ENCODE results near the gene VEPH1. TPM values are rescaled to one million over a fixed set of nuclear protein-coding genes. Genes with fewer than 3 reads are reported as not detected.

The VEPH1 gene
- total and polyA plus RNA-seq, 12 donors, result 0.07 to 0.85 (median 0.56) TPM; not detected in 5

DNA sequence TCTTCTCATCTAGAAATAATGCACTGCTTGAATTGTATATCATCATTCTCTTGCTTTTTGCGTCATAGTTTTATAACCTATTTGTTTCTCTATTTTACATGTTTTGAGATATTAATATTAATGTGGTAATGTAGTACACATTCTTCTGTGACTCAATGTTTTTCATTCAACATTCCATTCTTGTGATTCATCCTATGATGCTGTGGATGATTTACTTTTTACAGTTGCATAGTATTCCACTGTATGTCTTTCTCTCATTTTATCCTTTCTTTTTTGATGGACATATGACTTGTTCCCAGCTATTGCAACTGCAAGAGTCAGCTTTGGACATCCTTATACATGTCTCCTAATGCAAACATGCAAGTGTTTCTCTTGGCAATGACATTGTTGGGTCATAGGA lies 20.6 kb upstream of the VEPH1 start:
- intact Hi-C loops (cut with DNase I), result no loop called here
- TF ChIP-seq, protein P1, sequence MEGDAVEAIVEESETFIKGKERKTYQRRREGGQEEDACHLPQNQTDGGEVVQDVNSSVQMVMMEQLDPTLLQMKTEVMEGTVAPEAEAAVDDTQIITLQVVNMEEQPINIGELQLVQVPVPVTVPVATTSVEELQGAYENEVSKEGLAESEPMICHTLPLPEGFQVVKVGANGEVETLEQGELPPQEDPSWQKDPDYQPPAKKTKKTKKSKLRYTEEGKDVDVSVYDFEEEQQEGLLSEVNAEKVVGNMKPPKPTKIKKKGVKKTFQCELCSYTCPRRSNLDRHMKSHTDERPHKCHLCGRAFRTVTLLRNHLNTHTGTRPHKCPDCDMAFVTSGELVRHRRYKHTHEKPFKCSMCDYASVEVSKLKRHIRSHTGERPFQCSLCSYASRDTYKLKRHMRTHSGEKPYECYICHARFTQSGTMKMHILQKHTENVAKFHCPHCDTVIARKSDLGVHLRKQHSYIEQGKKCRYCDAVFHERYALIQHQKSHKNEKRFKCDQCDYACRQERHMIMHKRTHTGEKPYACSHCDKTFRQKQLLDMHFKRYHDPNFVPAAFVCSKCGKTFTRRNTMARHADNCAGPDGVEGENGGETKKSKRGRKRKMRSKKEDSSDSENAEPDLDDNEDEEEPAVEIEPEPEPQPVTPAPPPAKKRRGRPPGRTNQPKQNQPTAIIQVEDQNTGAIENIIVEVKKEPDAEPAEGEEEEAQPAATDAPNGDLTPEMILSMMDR (IDR thresholded peaks at IDR 0.05), result no peak
- H3K9me3 ChIP-seq, result peaks cover 0 to 12% (median 0%) of the 10 kb centered on the region in 11 donors
- no peaks in the 10 kb centered on the region for H3K4me1 ChIP-seq
- no peak overlapping the region for H3K27ac ChIP-seq
- ATAC-seq (no peak), DNase-seq (no peak)
- no peak overlapping the region for H3K4me3 ChIP-seq
- WGBS, 2 donors, result 90 to 100% methylated on average over 1 of the region's 1 CpG
- H3K36me3 ChIP-seq, result no peaks in the 10 kb centered on the region
- H3K27me3 ChIP-seq, result no peaks in the 10 kb centered on the region

DNA sequence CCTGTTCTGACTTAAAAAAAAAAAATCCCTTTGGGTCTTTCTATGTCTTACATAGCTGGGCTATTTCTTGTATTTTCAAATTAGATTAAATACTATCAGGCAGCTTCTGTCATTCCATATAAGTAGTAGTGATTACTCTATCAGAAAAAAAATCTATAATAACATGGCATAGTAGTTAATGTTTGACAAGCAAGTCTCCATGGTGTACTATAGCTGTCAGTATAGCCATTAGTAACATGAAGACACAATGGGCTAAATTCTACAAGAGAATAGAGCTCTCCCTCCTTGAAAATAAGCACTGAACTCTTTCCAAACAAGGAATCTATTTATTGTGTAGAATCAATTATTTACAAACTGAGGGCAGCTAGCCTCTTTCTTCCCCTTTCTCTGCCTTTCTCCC lies 19.4 kb upstream of the VEPH1 start:
- Histone ChIP-seq H3K4me1 (no peaks in the 10 kb centered on the region), H3K27me3 (no peaks in the 10 kb centered on the region), H3K4me3 (no peak overlapping the region), H3K27ac (no peak overlapping the region), H3K9me3 (peaks cover 0 to 19% (median 0%) of the 10 kb centered on the region in 11 donors), H3K36me3 (no peaks in the 10 kb centered on the region)
- ATAC-seq (no peak), DNase-seq (no peak)
- intact Hi-C loops (cut with DNase I), result no loop called here
- TF ChIP-seq, protein P1 (IDR thresholded peaks at IDR 0.05), result no peak

DNA sequence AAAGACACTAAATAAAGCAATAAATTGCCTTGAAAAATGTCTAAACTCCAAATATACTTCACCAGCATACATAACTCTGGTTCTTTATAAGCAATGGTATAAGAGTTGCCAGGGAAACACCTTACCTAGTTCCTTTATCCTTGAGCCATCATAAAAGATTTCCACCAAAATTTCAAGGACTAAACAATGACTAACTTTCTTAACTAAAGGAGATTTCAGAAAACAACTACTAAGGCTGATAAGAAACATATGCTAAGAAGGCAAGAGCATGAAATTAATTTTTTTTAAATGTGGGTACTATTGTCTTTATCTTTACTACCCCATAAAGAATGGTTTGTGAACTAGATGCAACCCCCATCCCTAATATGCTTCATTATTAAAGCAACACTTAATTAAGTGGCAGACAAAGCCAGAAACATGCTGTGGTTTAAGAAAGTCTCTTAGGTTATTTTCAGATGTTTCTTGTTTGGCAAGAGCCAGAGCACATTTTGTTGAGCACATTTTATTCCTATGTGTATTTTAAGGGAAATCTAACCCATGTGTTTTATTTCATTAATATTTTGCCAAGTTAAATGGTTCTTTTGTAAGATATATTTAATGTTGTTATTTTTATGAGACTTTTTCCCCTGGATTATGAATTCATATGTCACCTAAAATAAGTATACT lies 17.4 kb upstream of the VEPH1 start:
- intact Hi-C loops (cut with DNase I), result no loop called here
- no peaks in the 10 kb centered on the region for H3K4me1 ChIP-seq
- H3K9me3 ChIP-seq, result peaks cover 0 to 19% (median 0%) of the 10 kb centered on the region in 11 donors
- H3K36me3 ChIP-seq, result no peaks in the 10 kb centered on the region
- peak in 6 of 8 donors; percentile 27 to 82 (median 51) for ATAC-seq
- no peak overlapping the region for H3K4me3 ChIP-seq
- DNase-seq, result no peak
- TF ChIP-seq, protein P1 (IDR thresholded peaks at IDR 0.05), result no peak
- no peaks in the 10 kb centered on the region for H3K27me3 ChIP-seq
- peak overlapping the region in 5 of 10 donors; percentile 1 to 62 (median 28) for H3K27ac ChIP-seq

DNA sequence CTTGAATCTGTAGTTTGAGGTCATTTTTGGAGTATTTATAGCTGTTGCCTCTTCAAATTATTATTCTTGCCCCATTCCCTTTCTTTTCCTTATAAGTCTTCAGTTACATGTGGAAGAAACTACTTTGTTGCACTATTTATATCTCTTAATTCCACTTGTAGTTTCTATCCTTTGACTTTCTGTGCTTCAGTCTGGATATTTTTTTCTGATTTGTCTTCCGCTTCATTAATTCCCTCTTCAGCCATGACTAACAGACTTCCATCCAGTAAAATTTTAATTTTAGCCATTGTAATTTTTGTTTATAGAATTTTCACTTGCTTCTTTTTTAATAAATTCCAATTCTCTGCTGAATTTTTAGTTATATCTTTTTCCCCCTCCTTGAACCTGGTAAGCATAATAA lies 15.7 kb upstream of the VEPH1 start:
- intact Hi-C loops (cut with DNase I), result no loop called here
- Histone ChIP-seq H3K4me1 (no peaks in the 10 kb centered on the region), H3K27ac (no peak overlapping the region), H3K4me3 (no peak overlapping the region), H3K36me3 (no peaks in the 10 kb centered on the region), H3K27me3 (no peaks in the 10 kb centered on the region), H3K9me3 (peaks cover 0 to 17% (median 0%) of the 10 kb centered on the region in 11 donors)
- ATAC-seq (no peak), DNase-seq (no peak)
- 98 to 100% methylated on average over 1 of the region's 1 CpG for WGBS, 2 donors
- TF ChIP-seq, protein P1 (IDR thresholded peaks at IDR 0.05), result no peak
